Body of pancreas (tissue), 4 donors: ENCODE measurements around the gene THADA.

Source experiments
- CTCF ChIP-seq, 7 experiments: fragments of 450-650 bp in 4 of 7; fragments of 200-600 bp in 3 of 7; sonication (generic) in 3 of 7; IDR thresholded peaks; one replicate each; pipeline ENCODE4 v1.5.1; 2016 to 2019; ENCODE audit warnings: antibody characterized with exemption in 7 of 7
- POLR2A ChIP-seq, 3 donors: fragments of 450-650 bp; IDR thresholded peaks; one replicate each; pipeline ENCODE4 v1.6.1; 2016; ENCODE audit warnings: antibody characterized with exemption in 3 of 3, mild to moderate bottlenecking in 2 of 3

- TF ChIP-seq CTCF (IDR thresholded peaks at IDR 0.05) (no peak), POLR2A (IDR thresholded peaks at IDR 0.05) (no peak)
Observed at GRCh38 chr2:43474273-43474672, 121.6 kb downstream of the THADA start.
